ENCODE measurements around the gene FANCB.
A peak's percentile ranks its signal among the peaks of the same experiment; 100 is the strongest.

Gene FANCB

GRCh38 chrX:14884714-14885113, 11.8 kb upstream of the FANCB start:
- in situ Hi-C loops (cut with HindIII; ENCODE audit: low pct_unique_long_range_greater_than_20kb, low sequenced_read_pairs) = no loop called here
- DNase-seq (ENCODE audit: low read depth in 1 of 2, low spot score in 1 of 2) = no peak
- TF ChIP-seq JUND (IDR thresholded peaks at IDR 0.05; ENCODE audit: low read depth) = no peak

GRCh38 chrX:14883826-14884225, 11.0 kb upstream of the FANCB start:
- TF ChIP-seq JUND (IDR thresholded peaks at IDR 0.05; ENCODE audit: low read depth) = no peak
- DNase-seq (ENCODE audit: low read depth in 1 of 2, low spot score in 1 of 2) = no peak
- in situ Hi-C loops (cut with HindIII; ENCODE audit: low pct_unique_long_range_greater_than_20kb, low sequenced_read_pairs) = no loop called here

- in situ Hi-C loops (cut with HindIII; ENCODE audit: low pct_unique_long_range_greater_than_20kb, low sequenced_read_pairs) = no loop called here
- no peak for DNase-seq (ENCODE audit: low read depth in 1 of 2, low spot score in 1 of 2)
- no peak for TF ChIP-seq JUND (IDR thresholded peaks at IDR 0.05; ENCODE audit: low read depth)
Observed at GRCh38 chrX:14875624-14876023, 2.8 kb upstream of the FANCB start.

GRCh38 chrX:14873676-14874049, 794 bp upstream of the FANCB start:
- DNase-seq (ENCODE audit: low read depth in 1 of 2, low spot score in 1 of 2) = peak in 1 of 2 experiments; percentile 1
- in situ Hi-C loops (cut with HindIII; ENCODE audit: low pct_unique_long_range_greater_than_20kb, low sequenced_read_pairs) = no loop called here
- TF ChIP-seq JUND (IDR thresholded peaks at IDR 0.05; ENCODE audit: low read depth) = no peak

- no peak for TF ChIP-seq JUND (IDR thresholded peaks at IDR 0.05; ENCODE audit: low read depth)
- no peak for DNase-seq (ENCODE audit: low read depth in 1 of 2, low spot score in 1 of 2)
- in situ Hi-C loops (cut with HindIII; ENCODE audit: low pct_unique_long_range_greater_than_20kb, low sequenced_read_pairs) = no loop called here
Observed at GRCh38 chrX:14872355-14872754, 514 bp downstream of the FANCB start.

GRCh38 chrX:14871767-14872166, 1.1 kb downstream of the FANCB start:
- DNase-seq (ENCODE audit: low read depth in 1 of 2, low spot score in 1 of 2) = no peak

GRCh38 chrX:14865201-14865600, 7.7 kb downstream of the FANCB start:
- in situ Hi-C loops (cut with HindIII; ENCODE audit: low pct_unique_long_range_greater_than_20kb, low sequenced_read_pairs) = no loop called here
- no peak for DNase-seq (ENCODE audit: low read depth in 1 of 2, low spot score in 1 of 2)
- TF ChIP-seq JUND (IDR thresholded peaks at IDR 0.05; ENCODE audit: low read depth) = no peak

More at GRCh38 chrX:14871767-14872166, 1.1 kb downstream of the FANCB start:
- TF ChIP-seq JUND (IDR thresholded peaks at IDR 0.05; ENCODE audit: low read depth) = no peak
- in situ Hi-C loops (cut with HindIII; ENCODE audit: low pct_unique_long_range_greater_than_20kb, low sequenced_read_pairs) = no loop called here

- no peak for TF ChIP-seq JUND (IDR thresholded peaks at IDR 0.05; ENCODE audit: low read depth)
- in situ Hi-C loops (cut with HindIII; ENCODE audit: low pct_unique_long_range_greater_than_20kb, low sequenced_read_pairs) = no loop called here
- no peak for DNase-seq (ENCODE audit: low read depth in 1 of 2, low spot score in 1 of 2)
Observed at GRCh38 chrX:14864631-14865030, 8.2 kb downstream of the FANCB start.

- no peak for DNase-seq (ENCODE audit: low read depth in 1 of 2, low spot score in 1 of 2)
- TF ChIP-seq JUND (IDR thresholded peaks at IDR 0.05; ENCODE audit: low read depth) = no peak
- in situ Hi-C loops (cut with HindIII; ENCODE audit: low pct_unique_long_range_greater_than_20kb, low sequenced_read_pairs) = no loop called here
Observed at GRCh38 chrX:14851526-14851925, 21.3 kb downstream of the FANCB start.

GRCh38 chrX:14843666-14844065, 29.2 kb downstream of the FANCB start:
- no peak for TF ChIP-seq JUND (IDR thresholded peaks at IDR 0.05; ENCODE audit: low read depth)
- in situ Hi-C loops (cut with HindIII; ENCODE audit: low pct_unique_long_range_greater_than_20kb, low sequenced_read_pairs) = no loop called here
- no peak for DNase-seq (ENCODE audit: low read depth in 1 of 2, low spot score in 1 of 2)

GRCh38 chrX:14837155-14837554, 35.7 kb downstream of the FANCB start:
- DNase-seq (ENCODE audit: low read depth in 1 of 2, low spot score in 1 of 2) = no peak
- in situ Hi-C loops (cut with HindIII; ENCODE audit: low pct_unique_long_range_greater_than_20kb, low sequenced_read_pairs) = no loop called here
- no peak for TF ChIP-seq JUND (IDR thresholded peaks at IDR 0.05; ENCODE audit: low read depth)

- no peak for TF ChIP-seq JUND (IDR thresholded peaks at IDR 0.05; ENCODE audit: low read depth)
- no peak for DNase-seq (ENCODE audit: low read depth in 1 of 2, low spot score in 1 of 2)
- in situ Hi-C loops (cut with HindIII; ENCODE audit: low pct_unique_long_range_greater_than_20kb, low sequenced_read_pairs) = no loop called here
Observed at GRCh38 chrX:14832586-14832985, 40.3 kb downstream of the FANCB start.

- no peak for TF ChIP-seq JUND (IDR thresholded peaks at IDR 0.05; ENCODE audit: low read depth)
- in situ Hi-C loops (cut with HindIII; ENCODE audit: low pct_unique_long_range_greater_than_20kb, low sequenced_read_pairs) = no loop called here
- DNase-seq (ENCODE audit: low read depth in 1 of 2, low spot score in 1 of 2) = no peak
Observed at GRCh38 chrX:14832151-14832550, 40.7 kb downstream of the FANCB start.

- no peak for DNase-seq (ENCODE audit: low read depth in 1 of 2, low spot score in 1 of 2)
- TF ChIP-seq JUND (IDR thresholded peaks at IDR 0.05; ENCODE audit: low read depth) = no peak
- in situ Hi-C loops (cut with HindIII; ENCODE audit: low pct_unique_long_range_greater_than_20kb, low sequenced_read_pairs) = no loop called here
Observed at GRCh38 chrX:14829643-14830042, 43.2 kb downstream of the FANCB start.

Measured in T47D (cell line).